Stimulated activated CD8-positive, alpha-beta memory T cell treated with anti-CD3 and anti-CD28 coated beads, Interleukin-7, amount 100 ng/mL, for 4 hours (primary cell): Measurements from ENCODE around the gene UVRAG.
"Not testable (repeated sequence)": the region's sequence is repeated elsewhere in the genome, so short reads cannot be mapped to it uniquely, and the experiment has no call there.

ENCODE experiments used
- DNase-seq, 2 donors: peaks; one replicate each; pipeline ENCODE4 v3.0.0-alpha.2; 2020; ENCODE audit warnings: low read depth in 2 of 2

UVRAG gene

DNA sequence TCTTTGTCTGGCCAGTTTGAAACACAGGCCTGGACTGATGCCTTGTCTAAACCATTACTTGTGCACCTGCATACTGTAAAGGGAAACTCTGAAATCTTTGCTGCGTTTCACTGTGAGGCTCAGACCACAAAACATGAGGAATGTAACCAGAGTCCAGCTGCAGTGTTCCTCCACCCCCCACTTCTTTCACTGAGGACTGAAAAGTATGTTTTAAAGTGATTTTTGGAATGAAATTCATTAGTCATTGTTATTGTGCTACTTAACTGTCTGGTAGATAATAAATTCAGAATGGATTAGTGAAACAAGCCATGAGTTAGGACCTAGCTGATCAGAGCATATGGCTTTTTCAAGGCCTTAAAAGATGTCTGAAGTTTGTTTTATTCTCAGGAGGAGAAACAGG lies 210.1 kb downstream of the UVRAG start:
- DNase-seq, result no peak

DNA sequence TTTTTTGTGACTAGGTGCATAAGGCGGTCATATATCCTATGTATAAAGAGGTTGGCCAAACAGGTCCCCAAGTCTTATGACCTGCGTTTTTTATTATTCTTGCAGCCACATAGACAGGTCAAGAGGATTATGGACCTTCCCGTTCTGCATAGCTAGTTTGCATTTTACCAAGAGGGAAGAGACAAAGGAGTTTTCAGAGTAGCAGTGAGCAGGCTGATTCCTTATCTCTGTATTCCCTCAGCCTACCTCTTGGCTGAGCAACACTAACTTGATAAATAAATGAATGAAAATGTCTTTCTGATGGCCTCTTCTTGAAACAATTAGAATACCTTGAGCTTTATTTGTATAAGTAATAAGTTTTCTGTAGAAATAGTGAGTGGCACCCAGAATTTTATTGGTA lies 210.8 kb downstream of the UVRAG start:
- no peak for DNase-seq

DNA sequence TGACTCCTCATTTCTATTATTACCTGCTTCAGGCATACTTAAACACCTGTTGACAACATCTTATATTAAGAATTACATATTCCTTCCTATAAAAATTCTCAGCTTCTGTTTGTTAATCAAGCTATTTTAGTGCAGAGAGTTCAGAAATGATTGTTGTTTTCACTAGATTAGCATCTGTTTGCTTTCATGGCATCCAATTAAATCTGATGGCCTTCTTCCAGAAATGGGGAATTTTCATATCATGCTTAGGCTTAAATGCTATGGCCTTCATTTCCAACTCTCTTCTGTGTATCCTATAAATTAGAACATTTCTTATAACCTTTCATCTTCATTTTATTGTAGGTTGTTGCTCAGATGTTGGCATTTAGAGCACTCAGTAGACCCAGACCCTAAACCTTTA lies 211.3 kb downstream of the UVRAG start:
- DNase-seq, result no peak

DNA sequence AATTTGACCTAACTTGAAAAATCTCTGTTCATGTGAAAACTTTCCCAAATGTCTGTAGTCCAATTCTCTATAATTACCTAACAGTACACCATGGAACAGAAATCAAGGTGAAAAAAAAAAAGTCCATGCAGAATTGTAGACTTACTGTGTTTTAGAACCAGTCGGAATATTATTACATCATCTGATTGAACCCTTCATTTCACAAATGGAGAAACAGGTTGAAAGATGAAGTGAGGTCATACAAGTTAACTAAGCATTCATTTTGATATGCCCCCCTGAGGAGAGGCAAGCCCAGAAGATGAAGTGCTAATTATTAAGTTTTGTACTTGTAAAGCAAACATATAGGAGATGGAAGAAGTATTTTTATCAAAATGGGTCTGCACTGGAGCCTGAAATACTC lies 211.9 kb downstream of the UVRAG start:
- no peak for DNase-seq

DNA sequence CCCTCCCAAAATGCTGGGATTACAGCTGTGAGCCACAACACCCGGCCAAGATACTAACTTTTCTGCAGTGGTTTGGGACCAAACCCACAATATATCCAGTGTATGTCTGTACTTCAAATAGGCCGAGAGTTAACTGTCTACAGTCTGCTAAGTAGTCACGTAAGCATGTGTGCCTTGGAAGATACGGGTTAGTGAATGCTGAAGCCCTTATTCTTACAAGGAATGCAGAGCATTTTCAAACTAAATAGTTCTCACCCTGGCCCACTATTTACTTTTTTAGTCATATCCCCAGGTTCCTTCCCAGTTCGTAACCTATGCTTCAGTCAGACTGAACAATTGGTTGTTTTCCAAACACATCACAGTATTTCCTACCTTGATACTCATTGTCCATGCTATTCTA lies 215.3 kb downstream of the UVRAG start:
- DNase-seq, result no peak

DNA sequence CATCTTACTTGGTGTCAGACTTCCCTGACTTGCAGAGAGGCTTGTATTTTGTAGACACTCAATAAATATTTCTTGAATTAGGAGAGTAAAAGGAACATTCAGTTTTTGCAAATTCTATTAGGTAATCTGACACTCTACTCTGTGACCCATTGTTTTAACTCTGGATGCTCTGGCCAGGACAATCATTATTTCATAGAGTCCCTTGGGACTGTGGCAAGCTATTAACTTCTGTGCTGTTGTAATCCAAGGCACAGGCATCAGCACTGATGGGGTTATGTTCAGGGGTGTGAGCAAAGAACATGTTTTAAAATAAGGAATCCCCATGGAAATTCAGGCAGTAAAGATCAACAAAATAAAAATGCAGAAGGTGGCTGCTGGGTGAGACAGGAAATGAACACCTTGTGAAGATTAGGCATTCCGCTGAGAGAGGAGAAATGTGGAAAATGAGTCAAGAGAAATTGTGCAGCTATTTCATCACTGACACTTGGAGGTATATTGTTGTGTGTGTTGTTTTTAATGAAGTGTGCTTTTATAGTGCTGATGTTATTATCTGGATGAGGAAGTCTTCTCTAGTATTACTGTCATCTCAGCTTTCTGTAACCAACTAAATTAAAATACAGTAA lies 216.1 kb downstream of the UVRAG start:
- DNase-seq, result no peak

DNA sequence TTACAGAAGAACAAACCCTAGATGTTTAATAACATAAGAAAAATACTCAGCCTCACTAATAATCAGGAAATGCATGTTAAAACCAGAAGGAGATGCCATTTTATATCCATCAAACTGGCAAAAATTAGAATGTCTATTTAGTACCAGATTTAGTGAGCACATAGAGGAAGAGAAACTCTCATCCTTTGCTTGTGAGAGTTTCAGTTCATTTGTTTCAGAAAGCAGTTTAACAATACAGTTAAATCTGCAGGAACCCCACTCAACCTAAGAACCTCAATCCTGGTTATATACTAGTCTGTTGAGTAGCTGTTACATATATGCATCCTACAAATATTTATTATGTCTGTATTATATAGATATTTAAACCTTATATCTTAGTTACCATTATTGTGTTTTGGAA lies 218.7 kb downstream of the UVRAG start:
- no peak for DNase-seq

DNA sequence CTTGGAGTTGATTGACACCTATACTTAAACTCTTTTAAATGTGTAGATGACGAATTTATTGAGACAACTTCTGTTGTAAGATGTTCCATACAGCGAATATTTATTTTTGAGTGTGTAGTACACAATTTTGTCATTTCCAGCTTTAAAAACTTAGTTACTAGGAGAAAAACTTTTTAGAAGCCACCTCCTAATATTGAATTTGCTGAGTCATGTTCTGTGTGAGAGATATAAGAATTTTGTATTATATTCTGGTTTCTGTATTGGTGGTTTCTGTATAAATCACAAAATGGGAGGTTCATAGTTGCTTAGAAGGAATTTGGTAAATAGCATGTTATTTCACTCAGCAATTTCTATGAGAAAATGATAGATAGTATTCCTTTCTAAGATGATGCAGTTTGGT lies 220.0 kb downstream of the UVRAG start:
- DNase-seq, result no peak

DNA sequence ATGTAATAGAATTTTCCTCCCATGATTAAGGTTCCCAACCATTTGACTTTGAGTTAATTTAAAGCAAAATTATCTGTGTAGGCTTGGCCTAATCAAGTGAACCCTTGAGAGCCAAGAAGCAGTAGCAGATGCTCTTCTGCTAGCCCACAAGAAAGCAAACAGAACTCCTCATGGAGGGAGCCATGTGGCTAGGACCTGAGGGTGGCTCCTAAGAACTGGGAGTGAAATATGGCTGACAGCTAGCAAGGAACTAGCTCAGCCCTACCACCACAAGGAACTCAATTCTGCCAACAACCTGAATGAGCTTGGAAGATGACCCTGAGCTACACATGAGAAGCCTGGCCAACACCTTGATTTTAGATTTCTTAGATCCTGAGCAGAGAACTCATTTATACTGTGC lies 223.6 kb downstream of the UVRAG start:
- DNase-seq, result no peak

DNA sequence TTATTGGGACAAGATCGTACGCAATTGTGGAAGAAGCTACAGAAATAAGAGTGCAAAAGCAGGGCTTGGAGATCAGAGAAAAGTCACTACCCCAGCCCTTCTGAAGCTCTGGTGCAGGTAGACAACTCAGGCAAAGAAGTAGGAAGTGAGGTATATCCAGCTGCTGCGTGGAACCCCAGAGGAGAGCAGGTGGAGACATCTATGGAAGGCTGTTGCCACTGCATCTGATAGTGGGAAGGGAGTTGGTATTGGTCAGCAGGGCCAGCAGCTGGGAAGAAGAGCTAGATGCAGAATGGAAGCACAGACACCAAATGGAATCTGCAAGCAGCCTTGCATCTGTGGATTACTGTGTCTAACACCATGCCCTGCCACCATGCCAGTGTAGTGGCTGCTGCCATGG lies 226.2 kb downstream of the UVRAG start:
- no peak for DNase-seq

DNA sequence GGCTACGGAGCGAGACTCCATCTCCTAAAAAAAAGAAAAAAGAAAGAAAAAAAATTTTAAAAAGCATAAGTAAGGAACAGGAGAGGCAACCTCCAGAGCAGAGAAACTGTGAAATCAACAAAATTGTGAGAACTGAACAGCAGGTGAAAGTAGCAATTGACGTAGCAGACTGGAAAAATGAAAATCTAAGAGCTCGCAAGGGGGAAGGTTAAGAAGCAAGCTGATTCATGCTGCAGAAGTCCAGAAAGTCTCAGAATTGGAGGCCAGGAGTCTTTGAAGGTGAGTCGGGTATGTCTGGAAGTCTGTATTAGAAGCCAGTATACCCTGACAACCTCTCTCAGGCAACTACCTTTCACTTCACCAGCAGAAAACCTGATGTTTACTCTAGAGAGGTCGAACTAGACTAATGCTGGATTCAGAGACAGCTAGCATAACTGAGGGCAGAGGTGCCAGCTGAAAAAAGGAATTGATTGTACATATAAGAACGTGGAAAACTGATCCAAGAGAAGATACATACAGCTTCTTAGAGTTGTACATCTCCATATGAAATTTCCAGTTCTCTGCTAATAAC lies 229.8 kb downstream of the UVRAG start:
- DNase-seq, result no peak

DNA sequence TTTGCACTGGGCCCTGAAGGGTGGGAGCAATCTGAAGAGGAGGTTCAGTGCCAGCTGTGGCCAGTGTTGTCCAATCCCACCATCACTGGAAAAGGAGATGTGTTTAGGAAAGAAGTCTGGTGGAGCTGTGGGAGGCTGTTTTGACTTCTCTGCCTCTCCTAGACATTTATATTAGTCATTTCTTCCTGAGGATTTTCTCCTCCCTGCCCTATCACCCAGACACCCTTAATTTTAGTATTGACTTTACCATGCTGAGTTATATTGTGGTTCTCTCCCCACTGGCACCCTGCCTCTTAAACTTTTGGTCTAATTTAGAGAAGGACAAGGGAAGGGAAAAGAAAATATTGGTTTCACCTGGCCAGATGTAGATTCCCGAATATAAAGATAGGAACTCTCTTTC lies 232.2 kb downstream of the UVRAG start:
- no peak for DNase-seq

DNA sequence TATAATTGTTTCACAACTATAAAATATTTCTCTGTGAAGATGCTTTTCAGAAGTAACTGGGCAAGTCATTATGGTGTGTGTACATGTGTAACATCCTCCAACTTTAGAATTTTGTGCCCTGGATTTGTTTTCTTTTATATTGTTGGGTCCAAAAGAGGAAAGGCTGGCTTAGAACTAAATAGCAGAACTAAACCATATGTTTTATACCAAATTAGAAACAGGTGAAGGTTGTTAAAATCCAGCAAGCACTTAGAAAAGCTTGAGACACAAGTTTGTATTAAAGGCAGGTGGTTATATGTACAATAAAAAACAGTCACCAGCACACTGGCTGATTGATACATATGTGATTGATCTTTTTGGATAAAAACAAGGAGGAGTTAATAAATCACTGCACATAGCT lies 232.8 kb downstream of the UVRAG start:
- no peak for DNase-seq

DNA sequence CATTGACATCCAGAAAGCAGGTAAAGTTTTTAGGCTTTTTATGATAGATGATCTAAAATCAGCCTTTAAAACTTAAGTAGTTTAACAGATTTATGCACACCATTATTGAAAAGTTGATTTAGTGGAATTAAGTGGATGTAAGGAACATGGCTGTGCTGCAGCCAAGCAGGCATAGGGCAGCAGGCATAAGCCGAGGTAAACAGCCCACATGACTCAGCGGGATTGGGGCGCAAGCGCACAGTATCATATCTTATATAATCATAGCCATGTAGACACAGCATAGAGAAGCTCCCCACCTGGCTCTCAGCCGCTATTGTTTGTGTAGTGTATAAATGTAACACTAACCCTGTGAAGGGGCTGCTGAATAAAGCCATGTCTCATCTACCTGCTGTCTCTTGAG lies 233.8 kb downstream of the UVRAG start:
- no peak for DNase-seq

DNA sequence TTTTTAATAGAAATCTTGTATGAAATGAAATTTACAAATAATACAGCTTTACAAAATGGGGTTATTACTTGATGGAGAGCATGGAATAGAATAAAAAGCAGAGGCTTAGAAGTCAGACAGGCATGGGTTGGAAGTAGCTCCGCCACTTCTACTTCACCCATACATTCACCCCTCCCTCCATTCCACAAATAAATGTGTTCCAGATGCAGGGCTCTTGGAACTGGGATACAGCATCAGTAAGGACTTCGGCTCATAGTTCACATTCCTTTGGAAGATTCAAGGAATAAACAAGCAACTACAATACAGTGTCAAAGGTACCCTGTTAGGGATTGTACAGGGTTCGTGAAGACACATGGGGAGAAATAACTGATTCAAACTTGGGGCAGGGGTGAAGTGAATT lies 234.5 kb downstream of the UVRAG start:
- no peak for DNase-seq

DNA sequence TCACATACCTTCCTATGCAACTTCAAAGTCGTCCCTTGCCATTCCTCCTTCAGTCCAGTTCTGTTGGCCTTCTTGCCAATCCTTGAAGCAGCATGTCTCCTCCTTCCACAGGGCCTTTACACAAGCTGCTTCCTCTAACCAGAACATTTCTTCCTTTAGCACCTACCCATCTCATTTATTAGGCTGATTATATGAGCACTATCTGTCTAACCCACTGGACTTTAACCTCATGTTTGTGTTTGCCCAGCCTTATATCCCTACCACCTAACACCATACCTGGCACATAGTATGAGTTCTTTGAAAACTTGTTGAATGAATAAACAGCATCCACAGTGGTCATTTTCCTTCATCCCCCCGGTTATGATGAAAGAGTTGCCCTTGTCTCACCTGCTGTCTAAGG lies 236.9 kb downstream of the UVRAG start:
- no peak for DNase-seq

DNA sequence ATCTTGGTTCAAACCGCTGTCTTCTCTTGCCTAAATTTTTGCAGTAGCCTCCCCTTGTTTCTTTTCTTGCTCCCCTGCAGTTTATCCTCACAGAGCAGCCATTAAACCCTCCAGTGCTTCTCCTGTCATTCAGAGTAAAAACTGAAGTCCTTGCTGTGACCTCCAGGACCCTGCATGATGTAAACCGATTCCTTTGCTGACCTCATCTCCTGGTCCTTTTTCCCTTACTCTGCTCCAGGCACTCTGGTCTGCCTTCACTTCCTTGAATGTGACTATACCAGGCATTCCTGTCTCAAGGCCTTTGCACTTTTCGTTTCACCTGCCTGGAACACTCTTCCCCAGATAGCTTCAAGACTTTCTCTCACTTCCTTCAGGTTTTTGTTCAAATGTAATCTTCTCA lies 239.3 kb downstream of the UVRAG start:
- no peak for DNase-seq

DNA sequence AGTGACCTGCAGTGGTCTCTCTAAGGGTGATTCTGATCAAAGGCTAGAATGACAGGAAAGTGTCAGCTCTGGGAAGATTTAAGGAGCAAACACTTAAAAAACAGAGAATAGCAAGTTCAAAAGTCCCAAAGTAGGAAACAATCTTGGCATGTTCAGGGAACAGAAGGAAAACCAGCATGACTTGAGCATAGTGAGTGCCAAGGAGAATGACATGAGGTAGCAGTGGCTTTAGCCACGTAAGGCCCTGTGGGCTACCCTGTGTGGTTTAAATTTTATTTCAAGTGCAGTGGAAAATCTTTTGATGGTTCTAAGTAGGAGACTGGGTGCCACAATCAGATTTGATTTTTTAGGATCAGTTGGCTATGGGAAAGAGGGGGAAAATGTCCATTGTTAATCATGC lies 241.9 kb downstream of the UVRAG start:
- no peak for DNase-seq

DNA sequence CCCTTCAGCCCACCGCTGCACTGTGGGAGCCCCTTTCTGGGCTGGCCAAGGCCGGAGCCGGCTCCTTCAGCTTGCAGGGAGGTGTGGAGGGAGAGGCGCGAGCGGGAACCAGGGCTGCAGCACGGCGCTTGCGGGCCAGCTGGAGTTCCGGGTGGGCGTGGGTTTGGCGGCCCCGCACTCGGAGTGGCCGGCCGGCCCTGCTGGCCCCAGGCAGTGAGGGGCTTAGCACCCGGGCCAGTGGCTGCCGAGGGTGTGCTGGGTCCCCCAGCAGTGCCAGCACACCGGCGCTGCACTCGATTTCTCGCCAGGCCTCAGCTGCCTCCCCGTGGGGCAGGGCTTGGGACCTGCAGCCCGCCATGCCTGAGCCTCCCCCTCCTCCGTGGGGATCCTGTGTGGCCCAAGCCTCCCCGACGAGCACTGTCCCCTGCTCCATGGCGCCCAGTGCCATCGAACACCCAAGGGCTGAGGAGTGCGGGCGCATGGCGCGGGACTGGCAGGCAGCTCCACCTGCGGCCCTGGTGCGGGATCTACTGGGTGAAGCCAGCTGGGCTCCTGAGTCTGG lies 245.5 kb downstream of the UVRAG start:
- DNase-seq, result not testable (repeated sequence)

DNA sequence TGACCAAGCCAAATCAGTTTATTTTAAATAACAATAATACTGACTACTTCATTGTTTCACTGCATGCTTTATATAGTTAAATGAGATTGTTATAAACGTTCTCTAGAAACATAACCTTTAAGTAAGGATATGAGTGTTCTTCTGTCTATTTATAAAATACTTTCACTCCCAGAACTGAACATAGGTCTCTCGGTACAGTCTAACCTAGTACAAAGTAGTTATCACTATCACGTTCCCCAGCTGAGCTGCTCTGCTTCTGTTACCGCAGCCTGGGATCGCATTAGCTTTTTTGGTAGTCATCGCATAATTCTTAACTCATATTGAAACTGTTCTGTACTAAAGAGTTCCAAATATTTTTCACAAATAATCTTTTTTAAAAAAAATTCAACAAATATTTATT lies 247.7 kb downstream of the UVRAG start:
- no peak for DNase-seq

DNA sequence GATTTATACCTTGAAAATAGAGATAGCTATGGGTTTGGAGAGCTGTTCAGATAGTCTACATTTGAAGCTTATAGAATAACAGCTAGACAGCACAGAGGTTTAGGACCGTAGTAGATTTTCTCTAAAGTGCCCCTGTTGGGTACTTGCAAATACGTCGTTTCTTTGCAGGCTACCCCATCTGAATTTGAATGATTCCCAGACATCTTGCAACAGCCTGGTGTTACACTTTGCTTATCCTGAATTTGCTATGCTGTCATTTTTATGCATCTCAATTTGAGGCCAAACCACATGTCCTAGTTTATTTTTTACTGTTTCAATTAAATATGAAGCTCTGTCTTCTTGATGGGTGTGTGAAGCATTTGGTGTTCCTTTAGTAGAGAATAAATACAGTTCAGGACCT lies 249.2 kb downstream of the UVRAG start:
- no peak for DNase-seq

DNA sequence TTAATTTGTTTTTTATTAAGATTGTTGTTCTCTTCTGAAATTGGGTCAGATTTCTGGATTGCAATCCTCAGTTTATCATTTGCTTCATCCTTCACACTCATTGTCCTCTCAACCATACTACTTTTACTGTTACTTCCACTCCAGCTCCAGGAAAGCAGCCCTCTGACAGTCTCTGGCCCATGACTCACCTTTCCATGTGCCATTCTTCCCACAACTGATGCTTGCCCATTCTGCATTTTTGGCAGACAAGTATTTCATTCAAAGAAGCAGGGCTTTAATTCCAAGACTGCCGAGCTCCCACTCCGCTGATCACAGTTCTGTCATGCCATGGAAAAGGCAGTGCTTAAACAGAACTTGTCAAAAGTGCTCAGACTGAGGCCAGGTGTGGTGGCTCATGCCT lies 252.1 kb downstream of the UVRAG start:
- no peak for DNase-seq

DNA sequence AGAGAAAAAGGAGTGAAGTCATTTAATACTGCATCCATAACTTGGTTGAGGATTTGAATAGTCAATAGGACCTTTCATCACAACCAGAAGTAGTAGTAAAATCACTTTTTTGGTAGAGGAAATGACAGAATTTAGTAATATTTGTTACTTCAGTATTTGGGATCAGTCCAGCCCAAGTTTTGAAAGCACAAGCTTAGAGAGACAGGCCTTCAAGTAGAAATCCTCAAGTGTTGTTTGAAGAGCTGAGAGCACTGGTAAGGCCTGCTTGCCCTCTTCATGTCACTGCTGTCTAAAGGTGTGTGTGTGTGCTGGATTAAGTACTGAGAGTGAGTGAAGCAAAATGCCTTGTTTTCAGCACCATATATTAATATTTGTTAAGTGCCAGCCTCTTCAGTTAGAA lies 254.0 kb downstream of the UVRAG start:
- DNase-seq, result no peak

DNA sequence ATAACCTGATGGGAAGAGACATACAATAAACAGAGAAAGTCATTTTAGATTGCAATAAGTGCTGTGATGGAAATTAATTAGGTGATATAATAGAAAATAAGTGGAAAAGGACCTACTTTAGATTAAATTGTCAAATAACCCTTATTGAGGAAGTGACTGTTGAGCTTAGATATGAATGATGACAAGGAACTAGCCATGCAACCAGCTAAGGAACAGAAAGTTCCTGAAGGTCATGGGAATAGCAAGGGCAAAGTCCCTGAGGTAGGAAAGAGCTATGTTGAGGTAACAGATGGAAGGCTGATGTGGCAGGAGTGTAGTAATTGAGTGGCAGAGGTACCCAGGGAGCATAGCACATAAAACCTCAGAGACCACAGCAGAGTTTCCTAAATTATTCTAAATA lies 256.1 kb downstream of the UVRAG start:
- DNase-seq, result no peak
